ENCODE results near the gene UCN.

The UCN gene

DNA sequence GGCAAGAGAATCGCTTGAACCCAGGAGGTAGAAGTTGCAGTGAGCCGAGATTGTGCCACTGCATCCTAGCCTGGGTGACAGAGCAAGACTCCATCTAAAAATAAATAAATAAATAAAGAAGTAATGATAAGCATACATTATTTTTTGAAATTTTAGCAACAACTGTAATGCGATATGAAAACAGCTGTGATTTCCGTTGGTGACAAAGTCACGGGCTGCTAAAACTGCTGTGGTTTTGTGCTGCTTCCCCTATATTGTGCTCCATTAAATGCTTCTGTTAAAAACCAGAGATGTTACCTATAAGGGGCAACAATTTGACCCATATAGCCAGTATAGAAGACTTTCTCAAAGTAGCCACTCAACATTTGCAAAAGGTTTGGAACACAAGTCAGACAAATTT is 17.7 kb downstream of the UCN start:
- Histone ChIP-seq H3K4me3 (replicated peaks; ENCODE audit: insufficient read depth, low read length) (no peak overlapping the region), H3K27ac (replicated peaks) (no peak overlapping the region), H3K27me3 (ENCODE audit: insufficient read depth, poor library complexity, severe bottlenecking) (peaks cover 2% of the 10 kb centered on the region)
- TF ChIP-seq, protein P1, sequence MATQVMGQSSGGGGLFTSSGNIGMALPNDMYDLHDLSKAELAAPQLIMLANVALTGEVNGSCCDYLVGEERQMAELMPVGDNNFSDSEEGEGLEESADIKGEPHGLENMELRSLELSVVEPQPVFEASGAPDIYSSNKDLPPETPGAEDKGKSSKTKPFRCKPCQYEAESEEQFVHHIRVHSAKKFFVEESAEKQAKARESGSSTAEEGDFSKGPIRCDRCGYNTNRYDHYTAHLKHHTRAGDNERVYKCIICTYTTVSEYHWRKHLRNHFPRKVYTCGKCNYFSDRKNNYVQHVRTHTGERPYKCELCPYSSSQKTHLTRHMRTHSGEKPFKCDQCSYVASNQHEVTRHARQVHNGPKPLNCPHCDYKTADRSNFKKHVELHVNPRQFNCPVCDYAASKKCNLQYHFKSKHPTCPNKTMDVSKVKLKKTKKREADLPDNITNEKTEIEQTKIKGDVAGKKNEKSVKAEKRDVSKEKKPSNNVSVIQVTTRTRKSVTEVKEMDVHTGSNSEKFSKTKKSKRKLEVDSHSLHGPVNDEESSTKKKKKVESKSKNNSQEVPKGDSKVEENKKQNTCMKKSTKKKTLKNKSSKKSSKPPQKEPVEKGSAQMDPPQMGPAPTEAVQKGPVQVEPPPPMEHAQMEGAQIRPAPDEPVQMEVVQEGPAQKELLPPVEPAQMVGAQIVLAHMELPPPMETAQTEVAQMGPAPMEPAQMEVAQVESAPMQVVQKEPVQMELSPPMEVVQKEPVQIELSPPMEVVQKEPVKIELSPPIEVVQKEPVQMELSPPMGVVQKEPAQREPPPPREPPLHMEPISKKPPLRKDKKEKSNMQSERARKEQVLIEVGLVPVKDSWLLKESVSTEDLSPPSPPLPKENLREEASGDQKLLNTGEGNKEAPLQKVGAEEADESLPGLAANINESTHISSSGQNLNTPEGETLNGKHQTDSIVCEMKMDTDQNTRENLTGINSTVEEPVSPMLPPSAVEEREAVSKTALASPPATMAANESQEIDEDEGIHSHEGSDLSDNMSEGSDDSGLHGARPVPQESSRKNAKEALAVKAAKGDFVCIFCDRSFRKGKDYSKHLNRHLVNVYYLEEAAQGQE (IDR thresholded peaks at IDR 0.05; ENCODE audit: insufficient replicate concordance, low read depth): no peak
- no peak for TF ChIP-seq GABPA (IDR thresholded peaks at IDR 0.05; ENCODE audit: low read depth)
- TF ChIP-seq SPI1 (IDR thresholded peaks at IDR 0.05; ENCODE audit: borderline replicate concordance, low read depth): no peak
- TF ChIP-seq, protein P2, sequence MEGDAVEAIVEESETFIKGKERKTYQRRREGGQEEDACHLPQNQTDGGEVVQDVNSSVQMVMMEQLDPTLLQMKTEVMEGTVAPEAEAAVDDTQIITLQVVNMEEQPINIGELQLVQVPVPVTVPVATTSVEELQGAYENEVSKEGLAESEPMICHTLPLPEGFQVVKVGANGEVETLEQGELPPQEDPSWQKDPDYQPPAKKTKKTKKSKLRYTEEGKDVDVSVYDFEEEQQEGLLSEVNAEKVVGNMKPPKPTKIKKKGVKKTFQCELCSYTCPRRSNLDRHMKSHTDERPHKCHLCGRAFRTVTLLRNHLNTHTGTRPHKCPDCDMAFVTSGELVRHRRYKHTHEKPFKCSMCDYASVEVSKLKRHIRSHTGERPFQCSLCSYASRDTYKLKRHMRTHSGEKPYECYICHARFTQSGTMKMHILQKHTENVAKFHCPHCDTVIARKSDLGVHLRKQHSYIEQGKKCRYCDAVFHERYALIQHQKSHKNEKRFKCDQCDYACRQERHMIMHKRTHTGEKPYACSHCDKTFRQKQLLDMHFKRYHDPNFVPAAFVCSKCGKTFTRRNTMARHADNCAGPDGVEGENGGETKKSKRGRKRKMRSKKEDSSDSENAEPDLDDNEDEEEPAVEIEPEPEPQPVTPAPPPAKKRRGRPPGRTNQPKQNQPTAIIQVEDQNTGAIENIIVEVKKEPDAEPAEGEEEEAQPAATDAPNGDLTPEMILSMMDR (IDR thresholded peaks at IDR 0.05; ENCODE audit: insufficient read depth, low read length): no peak
- no peak for TF ChIP-seq POLR2AphosphoS5 (IDR thresholded peaks at IDR 0.05; ENCODE audit: low read depth)
- no peak for DNase-seq (ENCODE audit: low read depth in 1 of 2, low spot score in 1 of 2)

DNA sequence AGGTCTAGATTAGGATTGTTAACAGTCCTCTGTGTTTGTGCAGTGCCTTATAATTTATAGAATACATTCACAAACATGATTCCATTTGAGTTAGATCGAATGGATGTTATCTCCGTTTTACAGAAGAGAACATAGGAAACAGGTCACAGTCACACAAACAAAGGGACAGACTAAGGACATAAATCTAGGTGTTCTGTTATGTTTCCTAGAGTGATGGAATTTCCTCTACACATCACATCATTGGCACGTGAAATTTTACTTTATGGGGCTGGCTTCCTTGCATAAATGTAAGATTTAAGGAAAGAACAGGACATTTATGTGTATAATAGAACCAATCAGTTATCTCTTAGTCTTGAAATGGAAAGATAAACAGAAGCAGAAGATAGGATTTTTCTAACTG is 19.6 kb downstream of the UCN start:
- Histone ChIP-seq H3K27ac (replicated peaks) (no peak overlapping the region), H3K27me3 (ENCODE audit: insufficient read depth, poor library complexity, severe bottlenecking) (peaks cover 2% of the 10 kb centered on the region), H3K4me3 (replicated peaks; ENCODE audit: insufficient read depth, low read length) (no peak overlapping the region)
- TF ChIP-seq SPI1 (IDR thresholded peaks at IDR 0.05; ENCODE audit: borderline replicate concordance, low read depth): no peak
- TF ChIP-seq POLR2AphosphoS5 (IDR thresholded peaks at IDR 0.05; ENCODE audit: low read depth): no peak
- DNase-seq (ENCODE audit: low read depth in 1 of 2, low spot score in 1 of 2): no peak

DNA sequence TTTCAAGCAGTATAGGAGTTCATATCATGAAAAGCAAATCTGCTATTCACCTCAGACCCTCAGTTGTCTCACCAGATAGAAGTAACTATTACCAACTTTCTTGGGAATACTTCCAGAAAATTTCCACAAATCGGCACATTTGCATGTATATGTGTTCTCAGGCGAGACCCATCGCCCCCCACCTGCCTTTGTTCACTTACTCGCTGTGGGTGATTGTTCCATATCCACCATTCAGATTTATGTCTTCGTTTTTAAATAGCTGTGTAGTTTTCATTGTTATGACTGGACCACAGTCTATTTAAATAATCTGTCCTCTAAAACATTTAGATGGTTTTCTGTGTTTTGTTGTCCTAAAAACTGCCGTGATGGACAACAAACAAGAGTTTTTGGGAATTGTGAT is 22.8 kb downstream of the UCN start:
- TF ChIP-seq, protein P2 (IDR thresholded peaks at IDR 0.05; ENCODE audit: insufficient read depth, low read length): no peak
- TF ChIP-seq, protein P1 (IDR thresholded peaks at IDR 0.05; ENCODE audit: insufficient replicate concordance, low read depth): no peak
- TF ChIP-seq POLR2AphosphoS5 (IDR thresholded peaks at IDR 0.05; ENCODE audit: low read depth) (no peak), GABPA (IDR thresholded peaks at IDR 0.05; ENCODE audit: low read depth) (no peak), SPI1 (IDR thresholded peaks at IDR 0.05; ENCODE audit: borderline replicate concordance, low read depth) (no peak)
- H3K27ac ChIP-seq (replicated peaks): no peak overlapping the region

DNA sequence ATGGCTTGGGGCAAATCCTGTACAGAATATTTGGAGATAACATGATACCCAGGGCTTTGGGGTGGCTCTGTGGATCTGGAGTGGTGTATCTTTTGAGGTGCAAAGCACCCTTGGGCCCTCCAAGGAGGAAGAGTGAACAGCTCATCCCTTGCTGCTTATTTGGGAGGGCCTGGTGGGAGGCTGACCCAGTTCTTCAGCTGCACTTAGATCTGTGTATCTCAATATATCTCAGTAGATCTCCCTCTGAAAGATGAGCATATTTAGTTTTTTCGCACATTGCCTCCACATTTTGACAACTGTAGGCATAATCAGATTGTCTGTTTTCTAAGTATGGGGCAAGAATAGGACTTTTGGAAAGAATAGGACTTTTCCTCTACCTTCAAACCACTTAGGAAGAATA is 23.2 kb downstream of the UCN start:
- TF ChIP-seq SPI1 (IDR thresholded peaks at IDR 0.05; ENCODE audit: borderline replicate concordance, low read depth): no peak
- TF ChIP-seq GABPA (IDR thresholded peaks at IDR 0.05; ENCODE audit: low read depth): no peak
- TF ChIP-seq POLR2AphosphoS5 (IDR thresholded peaks at IDR 0.05; ENCODE audit: low read depth): no peak
- TF ChIP-seq, protein P1 (IDR thresholded peaks at IDR 0.05; ENCODE audit: insufficient replicate concordance, low read depth): no peak
- TF ChIP-seq, protein P2 (IDR thresholded peaks at IDR 0.05; ENCODE audit: insufficient read depth, low read length): no peak
- no peak overlapping the region for H3K4me3 ChIP-seq (replicated peaks; ENCODE audit: insufficient read depth, low read length)
- no peak for DNase-seq (ENCODE audit: low read depth in 1 of 2, low spot score in 1 of 2)
- H3K27ac ChIP-seq (replicated peaks): no peak overlapping the region
- no peaks in the 10 kb centered on the region for H3K27me3 ChIP-seq (ENCODE audit: insufficient read depth, poor library complexity, severe bottlenecking)

More for the DNA sequence above, 22.8 kb downstream of the UCN start:
- Histone ChIP-seq H3K4me3 (replicated peaks; ENCODE audit: insufficient read depth, low read length) (no peak overlapping the region), H3K27me3 (ENCODE audit: insufficient read depth, poor library complexity, severe bottlenecking) (no peaks in the 10 kb centered on the region)
- no peak for DNase-seq (ENCODE audit: low read depth in 1 of 2, low spot score in 1 of 2)

Data from HL-60 (cell line).